Common myeloid progenitor, CD34-positive (primary cell): ENCODE results near the gene VLDLR.

Experiments
- CTCF ChIA-PET: fragments of 350-600 bp; sonication (Branson Sonifier 250); formaldehyde crosslinking; loops from one replicate; lab custom pipeline; 2021; ENCODE audit warnings: antibody characterized with exemption; lab: Charles Lee
- POLR2A ChIA-PET: fragments of 350-600 bp; sonication (Branson Sonifier 250); formaldehyde crosslinking; loops from one replicate; lab custom pipeline; 2021; ENCODE audit warnings: antibody characterized with exemption; lab: Charles Lee
- DNase-seq, 3 donors: peaks; one replicate each; pipeline versions ENCODE4 v3.0.0 to v3.0.0-alpha.2; 2013
- H3K27ac ChIP-seq, 2 experiments: 1 replicate in 1 of 2; 2 replicates in 1 of 2; pipeline ENCODE4 v1.7.0; 2013; ENCODE audit warnings: inconsistent platforms in 2 of 2, low read length in 2 of 2, mild to moderate bottlenecking in 2 of 2, low read depth in 1 of 2, moderate library complexity in 1 of 2; ENCODE audit not compliant: severe bottlenecking in 2 of 2, insufficient read depth in 1 of 2, poor library complexity in 1 of 2
- H3K27me3 ChIP-seq, 5 experiments: replicated peaks in 2 of 5; 1 replicate in 3 of 5; 2 replicates in 2 of 5; pipeline versions ENCODE4 v1.6.1 to v1.7.0; 2013; ENCODE audit warnings: low read length in 4 of 5, mild to moderate bottlenecking in 2 of 5, moderate library complexity in 2 of 5, inconsistent platforms in 1 of 5; ENCODE audit not compliant: insufficient read depth in 5 of 5, control insufficient read depth in 4 of 5
- H3K36me3 ChIP-seq, 4 experiments: 1 replicate in 2 of 4; 2 replicates in 2 of 4; pipeline versions ENCODE4 v1.6.1 to v1.7.0; 2013; ENCODE audit warnings: low read length in 3 of 4, control low read depth in 1 of 4, mild to moderate bottlenecking in 1 of 4; ENCODE audit not compliant: control insufficient read depth in 4 of 4, insufficient read depth in 4 of 4
- H3K4me1 ChIP-seq, 4 experiments: 1 replicate in 3 of 4; 2 replicates in 1 of 4; pipeline versions ENCODE4 v1.6.1 to v1.7.1; 2013; ENCODE audit warnings: low read length in 3 of 4, mild to moderate bottlenecking in 3 of 4, control low read depth in 1 of 4, inconsistent platforms in 1 of 4, moderate library complexity in 1 of 4; ENCODE audit not compliant: control insufficient read depth in 4 of 4, insufficient read depth in 4 of 4; ENCODE audit errors: control extremely low read depth in 1 of 4
- H3K4me3 ChIP-seq, 7 experiments: 1 replicate in 4 of 7; 2 replicates in 3 of 7; pipeline versions ENCODE4 v1.5.1 to v1.7.0; 2013; ENCODE audit warnings: mild to moderate bottlenecking in 7 of 7, low read length in 6 of 7, moderate library complexity in 6 of 7, inconsistent platforms in 2 of 7, low read depth in 2 of 7, control low read depth in 1 of 7; ENCODE audit not compliant: insufficient read depth in 4 of 7, control insufficient read depth in 1 of 7; ENCODE audit errors: extremely low read depth in 1 of 7
- H3K9me3 ChIP-seq, 5 experiments: 1 replicate in 4 of 5; 2 replicates in 1 of 5; pipeline versions ENCODE4 v1.6.1 to v1.7.1; 2013; ENCODE audit warnings: low read length in 4 of 5, mild to moderate bottlenecking in 2 of 5, inconsistent platforms in 1 of 5, low read depth in 1 of 5, moderate library complexity in 1 of 5; ENCODE audit not compliant: control insufficient read depth in 4 of 5, insufficient read depth in 2 of 5; ENCODE audit errors: control extremely low read depth in 1 of 5
- WGBS: methylation state at CpG from one replicate; pipeline ENCODE4 v1.1.5; 2013; ENCODE audit not compliant: insufficient coverage; 5-methylcytosine and 5-hydroxymethylcytosine counted together

VLDLR gene

DNA sequence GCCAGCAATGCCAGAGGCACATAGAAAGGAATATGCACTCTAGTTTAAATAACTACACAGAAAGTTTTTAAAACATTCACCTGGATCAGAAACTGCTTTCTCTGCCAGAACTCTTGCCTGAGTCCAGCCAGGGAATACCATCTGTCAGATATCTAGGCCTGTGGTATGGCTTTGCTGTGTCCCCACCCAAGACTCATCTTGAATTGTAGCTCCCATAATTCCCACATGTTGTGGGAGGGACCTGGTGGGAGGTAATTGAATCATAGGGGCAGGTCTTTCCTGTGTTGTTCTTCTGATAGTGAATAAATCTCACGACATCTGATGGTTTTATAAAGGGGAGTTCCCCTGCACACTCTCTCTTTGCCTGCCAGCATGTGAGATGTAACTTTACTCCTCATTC is 54.2 kb downstream of the VLDLR start:
- no peaks in the 10 kb centered on the region for H3K27me3 ChIP-seq
- POLR2A ChIA-PET, result no interaction called here
- no peak for DNase-seq
- H3K36me3 ChIP-seq, result no peaks in the 10 kb centered on the region
- no peaks in the 10 kb centered on the region for H3K9me3 ChIP-seq
- CTCF ChIA-PET, result no interaction called here
- no peaks in the 10 kb centered on the region for H3K4me1 ChIP-seq
- 80% methylated on average over 1 of the region's 1 CpG for WGBS
- H3K27ac ChIP-seq, result no peak overlapping the region
- H3K4me3 ChIP-seq, result no peak overlapping the region

DNA sequence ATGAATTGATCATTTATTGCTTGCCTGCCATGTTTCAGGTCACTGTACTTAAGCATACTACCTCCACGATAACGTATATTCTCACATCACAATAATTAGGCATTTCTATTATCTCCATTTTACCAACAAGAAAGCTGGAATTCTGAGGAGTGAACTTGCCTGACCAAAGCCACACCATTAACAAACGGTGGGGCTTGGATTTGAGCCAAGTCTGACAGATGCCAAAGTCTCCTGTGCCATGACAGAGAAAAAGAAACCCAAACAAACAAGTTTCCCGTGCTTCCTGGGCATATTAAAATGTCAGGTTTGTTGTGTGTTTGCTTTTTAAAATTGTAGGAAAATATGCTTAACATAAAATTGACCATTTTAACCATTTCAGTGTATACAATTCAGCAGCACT is 54.9 kb downstream of the VLDLR start:
- Histone ChIP-seq H3K4me3 (no peak overlapping the region), H3K27me3 (no peaks in the 10 kb centered on the region), H3K4me1 (no peaks in the 10 kb centered on the region), H3K27ac (no peak overlapping the region), H3K9me3 (no peaks in the 10 kb centered on the region), H3K36me3 (no peaks in the 10 kb centered on the region)
- POLR2A ChIA-PET, result no interaction called here
- CTCF ChIA-PET, result no interaction called here
- DNase-seq, result no peak
- WGBS, result no CpG with 5 or more reads among the region's 4 CpGs

DNA sequence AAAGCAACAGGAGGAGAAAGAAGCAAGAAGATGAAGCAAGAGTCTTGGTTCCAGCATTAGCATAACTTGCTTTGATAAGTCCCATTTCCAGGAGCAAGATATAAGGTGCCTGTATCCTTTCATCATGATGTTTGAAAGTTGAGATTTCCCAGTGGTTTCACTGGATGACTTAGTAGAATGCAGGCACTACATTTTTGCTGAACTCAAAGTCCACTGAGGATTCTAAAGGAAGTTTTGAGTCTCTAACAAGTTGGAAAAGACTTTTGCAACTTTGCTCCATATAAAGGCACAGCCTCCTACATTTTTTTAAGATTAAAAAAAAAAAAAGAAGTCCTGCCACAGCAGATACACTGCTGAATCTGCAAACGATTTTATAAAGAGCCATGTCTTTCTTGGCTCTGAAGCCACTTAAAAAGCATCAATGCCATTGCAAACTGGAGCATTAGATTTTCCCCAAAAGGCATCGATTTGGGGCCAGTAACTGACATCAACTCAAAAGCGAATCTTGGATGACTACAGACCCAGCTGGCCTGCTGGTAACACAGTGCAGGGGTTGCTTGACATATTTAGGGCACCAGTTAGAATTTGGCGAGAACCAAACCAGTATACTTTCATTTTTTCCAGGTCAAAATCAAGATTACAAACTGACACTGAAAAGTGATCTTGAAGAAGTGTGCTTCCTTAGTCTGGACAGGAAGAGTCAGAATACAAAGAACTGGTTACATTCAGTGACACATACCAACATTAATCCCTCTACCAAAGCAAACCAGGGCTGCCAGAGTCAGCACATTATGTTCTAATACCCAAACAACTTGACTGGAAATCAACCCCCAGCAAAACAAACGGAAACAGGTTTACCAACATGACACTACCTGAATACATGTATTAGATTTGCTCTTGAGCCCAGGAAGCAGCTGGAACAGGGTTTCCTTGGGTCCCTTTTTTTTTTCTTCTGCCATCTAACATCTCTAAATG is 56.6 kb downstream of the VLDLR start:
- H3K9me3 ChIP-seq, result no peaks in the 10 kb centered on the region
- ChIA-PET CTCF (no interaction called here), POLR2A (no interaction called here)
- 81% methylated on average over 4 of the region's 5 CpGs for WGBS
- no peaks in the 10 kb centered on the region for H3K36me3 ChIP-seq
- DNase-seq, result no peak
- no peaks in the 10 kb centered on the region for H3K4me1 ChIP-seq
- no peak overlapping the region for H3K27ac ChIP-seq
- no peaks in the 10 kb centered on the region for H3K27me3 ChIP-seq
- H3K4me3 ChIP-seq, result no peak overlapping the region

GRCh38 chr9:2679011-2679410 is 57.4 kb downstream of the VLDLR start:
- Histone ChIP-seq H3K27ac (no peak overlapping the region), H3K36me3 (no peaks in the 10 kb centered on the region), H3K4me1 (no peaks in the 10 kb centered on the region), H3K9me3 (no peaks in the 10 kb centered on the region), H3K27me3 (no peaks in the 10 kb centered on the region), H3K4me3 (no peak overlapping the region)
- ChIA-PET POLR2A (interaction anchor here (0.6 kb wide), 1 partner anchor 603 kb away, joined by 5 read pairs; no protein-coding TSS in a partner anchor), CTCF (no interaction called here)
- DNase-seq, result no peak
- 90% methylated on average over 2 of the region's 2 CpGs for WGBS

DNA sequence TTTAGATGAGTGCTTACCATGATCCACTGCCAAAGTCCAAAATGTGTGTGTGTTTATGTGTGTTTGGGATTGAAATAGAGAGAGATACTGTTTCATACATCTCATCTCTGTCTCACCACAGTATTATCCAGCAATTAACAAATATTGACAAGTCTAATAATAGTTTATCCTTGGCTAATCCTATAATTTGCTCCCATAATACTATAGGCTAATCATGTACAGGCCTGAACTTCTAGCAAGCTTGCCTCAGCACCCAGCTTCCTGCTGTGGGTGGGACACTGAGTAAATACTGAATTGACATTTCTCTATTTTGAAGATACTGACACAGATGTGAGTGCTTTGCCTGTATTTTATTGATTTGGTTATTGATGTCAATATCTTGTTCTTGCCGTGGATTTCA is 60.4 kb downstream of the VLDLR start:
- POLR2A ChIA-PET, result no interaction called here
- H3K27ac ChIP-seq, result no peak overlapping the region
- H3K9me3 ChIP-seq, result no peaks in the 10 kb centered on the region
- H3K27me3 ChIP-seq, result no peaks in the 10 kb centered on the region
- WGBS, result no CpG with 5 or more reads among the region's 1 CpG
- no peaks in the 10 kb centered on the region for H3K4me1 ChIP-seq
- no peak for DNase-seq
- CTCF ChIA-PET, result no interaction called here
- H3K36me3 ChIP-seq, result no peaks in the 10 kb centered on the region
- no peak overlapping the region for H3K4me3 ChIP-seq

GRCh38 chr9:2686911-2687310 is 65.3 kb downstream of the VLDLR start:
- H3K4me1 ChIP-seq, result no peaks in the 10 kb centered on the region
- WGBS, result 100% methylated on average over 1 of the region's 4 CpGs
- H3K27ac ChIP-seq, result no peak overlapping the region
- ChIA-PET CTCF (interaction anchor here (1.3 kb wide), 1 partner anchor 12 kb away, joined by 4 read pairs; no protein-coding TSS in a partner anchor), POLR2A (no interaction called here)
- no peaks in the 10 kb centered on the region for H3K27me3 ChIP-seq
- H3K4me3 ChIP-seq, result no peak overlapping the region
- H3K9me3 ChIP-seq, result no peaks in the 10 kb centered on the region
- no peak for DNase-seq
- no peaks in the 10 kb centered on the region for H3K36me3 ChIP-seq

DNA sequence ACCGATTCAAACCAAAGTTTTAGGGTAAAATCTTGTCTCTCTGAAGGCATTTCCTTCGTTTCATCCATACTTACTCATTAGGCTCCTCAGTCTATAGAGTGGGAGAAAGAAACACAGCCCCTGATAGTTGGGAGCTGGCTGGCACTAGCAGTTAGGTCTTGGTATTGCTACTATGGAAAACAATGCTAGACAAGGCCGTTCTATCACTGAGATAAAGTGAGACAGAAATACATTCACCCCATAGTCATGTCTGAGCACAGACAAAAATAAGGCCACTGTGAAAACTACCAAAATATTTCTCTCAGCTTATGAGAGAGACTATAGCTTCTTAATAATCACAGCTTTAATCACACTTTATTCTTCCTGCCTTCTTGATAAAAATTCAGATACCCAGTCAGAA is 67.0 kb downstream of the VLDLR start:
- Histone ChIP-seq H3K36me3 (no peaks in the 10 kb centered on the region), H3K9me3 (no peaks in the 10 kb centered on the region), H3K4me1 (no peaks in the 10 kb centered on the region), H3K4me3 (no peak overlapping the region), H3K27ac (no peak overlapping the region), H3K27me3 (no peaks in the 10 kb centered on the region)
- ChIA-PET CTCF (no interaction called here), POLR2A (no interaction called here)
- WGBS, result no CpG with 5 or more reads among the region's 3 CpGs
- no peak for DNase-seq
